AG09309 (cell line): ENCODE measurements around the gene SLC44A5.
A peak's percentile ranks its signal among the peaks of the same experiment; 100 is the strongest.

Experiments
- DNase-seq: peaks from one replicate; pipeline ENCODE4 v3.0.0-alpha.2; 2010; ENCODE audit warnings: low read depth
- H3K4me3 ChIP-seq: 2 replicates; pipeline ENCODE4 v1.5.1; 2011; ENCODE audit warnings: mild to moderate bottlenecking, low read depth, low read length, moderate library complexity; ENCODE audit not compliant: control insufficient read depth
- TF ChIP-seq, protein P1 (sequence below): IDR thresholded peaks from 2 replicates; pipeline ENCODE4 v1.5.1; 2011; ENCODE audit warnings: mild to moderate bottlenecking, low read depth, low read length, inconsistent platforms; ENCODE audit not compliant: insufficient read depth, control insufficient read depth; ENCODE audit errors: missing control alignments

Gene SLC44A5

DNA sequence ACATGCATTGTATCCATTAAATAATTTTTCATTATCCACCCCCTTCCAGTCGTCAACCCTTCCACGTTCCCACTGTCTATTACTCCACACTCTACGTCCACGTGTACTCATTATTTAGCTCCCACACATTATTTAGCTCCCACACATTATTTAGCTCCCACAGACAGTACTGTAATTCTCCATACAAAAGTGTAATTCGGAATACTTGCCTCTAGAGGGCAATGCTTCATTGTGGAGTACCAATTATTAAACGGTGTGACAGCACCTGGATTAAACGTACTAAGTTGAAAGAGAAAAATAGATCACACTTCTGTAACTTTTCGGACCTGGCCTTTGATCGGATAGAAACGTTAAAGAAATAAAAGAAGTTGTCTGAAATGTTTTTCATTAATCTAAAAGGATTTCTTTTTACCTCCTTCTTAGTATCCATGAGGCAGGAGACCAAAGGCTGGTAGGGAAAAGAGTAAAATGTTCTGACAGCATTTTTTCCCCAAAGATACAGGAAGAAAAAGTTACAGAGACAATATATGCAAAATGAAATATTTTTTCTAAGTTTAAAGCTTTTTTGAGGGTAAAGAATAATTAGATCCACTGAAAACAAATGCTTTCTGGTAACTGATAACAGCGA is 377.5 kb downstream of the SLC44A5 start:
- DNase-seq = no peak
- TF ChIP-seq, protein P1, sequence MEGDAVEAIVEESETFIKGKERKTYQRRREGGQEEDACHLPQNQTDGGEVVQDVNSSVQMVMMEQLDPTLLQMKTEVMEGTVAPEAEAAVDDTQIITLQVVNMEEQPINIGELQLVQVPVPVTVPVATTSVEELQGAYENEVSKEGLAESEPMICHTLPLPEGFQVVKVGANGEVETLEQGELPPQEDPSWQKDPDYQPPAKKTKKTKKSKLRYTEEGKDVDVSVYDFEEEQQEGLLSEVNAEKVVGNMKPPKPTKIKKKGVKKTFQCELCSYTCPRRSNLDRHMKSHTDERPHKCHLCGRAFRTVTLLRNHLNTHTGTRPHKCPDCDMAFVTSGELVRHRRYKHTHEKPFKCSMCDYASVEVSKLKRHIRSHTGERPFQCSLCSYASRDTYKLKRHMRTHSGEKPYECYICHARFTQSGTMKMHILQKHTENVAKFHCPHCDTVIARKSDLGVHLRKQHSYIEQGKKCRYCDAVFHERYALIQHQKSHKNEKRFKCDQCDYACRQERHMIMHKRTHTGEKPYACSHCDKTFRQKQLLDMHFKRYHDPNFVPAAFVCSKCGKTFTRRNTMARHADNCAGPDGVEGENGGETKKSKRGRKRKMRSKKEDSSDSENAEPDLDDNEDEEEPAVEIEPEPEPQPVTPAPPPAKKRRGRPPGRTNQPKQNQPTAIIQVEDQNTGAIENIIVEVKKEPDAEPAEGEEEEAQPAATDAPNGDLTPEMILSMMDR = peak; percentile 29
- no peak overlapping the region for H3K4me3 ChIP-seq

DNA sequence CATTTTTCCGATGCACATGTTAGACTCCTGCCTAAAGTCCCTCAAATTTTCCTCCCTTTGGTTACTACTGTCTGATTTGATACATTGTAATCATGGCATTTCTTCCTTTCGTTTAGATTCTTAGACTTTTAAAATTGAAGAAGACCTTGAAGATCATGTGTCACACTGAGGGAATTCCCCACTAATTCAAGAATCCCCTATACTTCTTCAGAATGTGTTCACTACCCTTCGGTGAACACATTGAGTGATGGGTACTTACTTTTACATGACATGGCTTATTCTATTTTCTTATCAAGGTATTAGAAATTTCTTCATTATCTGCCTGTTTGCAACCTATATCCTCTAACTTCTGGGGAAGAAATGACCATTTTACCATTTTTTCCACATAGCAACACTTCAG is 390.8 kb downstream of the SLC44A5 start:
- DNase-seq = no peak
- no peak overlapping the region for H3K4me3 ChIP-seq
- TF ChIP-seq, protein P1 = no peak

DNA sequence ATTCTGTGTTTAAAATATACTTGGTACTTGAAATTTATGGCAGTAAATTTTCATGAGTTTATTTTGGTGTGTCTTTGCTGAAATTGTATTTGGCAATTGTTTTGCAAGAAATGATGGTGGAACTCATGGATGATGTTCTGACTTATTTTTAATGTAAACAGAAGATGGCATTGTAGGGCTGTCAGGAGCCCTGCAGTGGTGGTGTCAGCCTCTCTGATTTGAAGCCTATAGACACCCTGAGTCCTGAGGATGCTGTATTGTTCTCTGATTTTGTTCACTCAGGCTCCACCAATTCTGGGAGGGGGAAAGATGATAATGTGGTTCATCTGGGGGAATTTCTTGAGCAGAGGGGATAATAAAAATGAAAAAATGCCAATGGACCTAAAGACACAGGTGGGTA is 396.9 kb downstream of the SLC44A5 start:
- TF ChIP-seq, protein P1 = no peak
- H3K4me3 ChIP-seq = no peak overlapping the region
- no peak for DNase-seq

GRCh38 chr1:75211648-75212047 is 399.3 kb downstream of the SLC44A5 start:
- no peak overlapping the region for H3K4me3 ChIP-seq
- DNase-seq = no peak
- TF ChIP-seq, protein P1 = no peak

DNA sequence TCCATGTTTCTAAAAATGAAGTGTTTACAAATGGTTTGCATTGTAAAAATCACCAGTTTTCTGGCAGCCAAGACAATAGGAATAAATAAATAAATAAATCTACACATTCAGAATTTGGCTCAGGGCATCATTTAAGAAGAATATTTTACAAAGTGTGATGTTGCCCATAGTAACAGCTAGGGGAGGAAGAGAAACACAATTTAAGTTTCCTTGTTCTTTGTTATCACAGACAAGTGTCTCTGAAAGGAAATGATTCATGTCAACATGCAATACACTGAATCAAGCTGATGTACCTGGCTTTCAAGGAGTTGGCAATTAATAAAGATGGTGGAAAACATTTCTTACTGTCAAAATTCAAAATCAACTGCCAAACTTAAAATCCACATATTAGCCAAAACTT is 402.1 kb downstream of the SLC44A5 start:
- no peak for DNase-seq
- TF ChIP-seq, protein P1 = no peak

DNA sequence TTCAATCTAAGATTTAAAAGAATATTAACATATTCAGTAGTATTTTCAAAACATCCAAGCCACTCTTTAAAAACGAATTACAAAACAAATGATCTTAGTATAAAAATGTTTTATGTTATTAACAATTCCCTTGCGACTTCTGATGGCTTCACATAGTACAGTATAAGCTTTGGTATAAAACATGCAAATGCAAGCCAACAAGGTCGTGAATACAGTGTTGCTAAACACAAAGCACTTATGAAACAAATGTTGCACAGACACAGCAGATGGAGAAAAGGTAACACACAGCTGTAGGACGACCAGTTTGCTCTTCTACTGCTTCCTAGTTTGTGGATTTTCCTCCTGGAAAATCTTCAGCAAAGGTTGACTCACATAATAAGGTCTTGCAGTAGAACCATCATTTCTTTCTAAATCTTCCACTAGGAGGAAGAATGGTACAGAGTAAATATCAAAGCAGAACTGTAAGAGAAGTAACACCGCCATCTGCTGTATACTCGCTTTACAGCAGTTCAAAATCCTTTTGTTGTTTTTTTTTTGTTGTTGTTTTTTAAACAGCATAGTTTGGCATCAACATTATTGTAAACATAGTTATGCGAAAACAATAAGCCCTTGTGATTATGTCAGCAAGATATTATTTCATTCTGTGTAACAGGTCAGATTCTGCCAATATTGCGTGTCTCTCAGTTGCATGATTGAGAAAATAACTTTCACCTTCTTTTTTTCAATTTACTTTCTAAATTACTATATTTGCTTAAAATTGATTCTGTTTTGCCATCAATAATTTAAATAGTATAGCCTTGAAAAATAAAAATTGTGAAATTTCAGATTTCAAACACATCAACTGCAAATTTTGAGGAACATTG is 407.3 kb downstream of the SLC44A5 start:
- H3K4me3 ChIP-seq = no peak overlapping the region
- TF ChIP-seq, protein P1 = peak; percentile 46
- DNase-seq = peak; percentile 5

More for the DNA sequence above, 402.1 kb downstream of the SLC44A5 start:
- H3K4me3 ChIP-seq = no peak overlapping the region
